ENCODE results near the gene ATG5.

The ATG5 gene

DNA sequence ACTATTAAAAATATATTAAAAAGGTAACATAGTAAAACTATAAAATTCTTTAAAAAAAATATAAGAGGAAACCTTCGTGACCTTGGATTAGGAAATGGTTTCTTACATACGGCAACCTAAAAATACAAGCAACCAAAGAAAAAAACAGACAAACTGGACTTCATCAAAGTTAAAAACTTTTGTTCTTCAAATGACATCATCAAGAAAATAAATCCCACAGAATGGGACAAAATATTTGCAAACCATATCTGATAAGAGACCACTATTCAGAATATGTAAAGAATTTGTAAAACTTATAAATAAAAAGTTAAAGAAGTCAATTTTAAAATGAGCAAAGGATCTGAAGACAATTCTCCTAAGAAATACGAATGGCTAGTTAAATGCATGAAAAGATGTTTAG lies 110.0 kb downstream of the ATG5 start:
- no peak for DNase-seq

DNA sequence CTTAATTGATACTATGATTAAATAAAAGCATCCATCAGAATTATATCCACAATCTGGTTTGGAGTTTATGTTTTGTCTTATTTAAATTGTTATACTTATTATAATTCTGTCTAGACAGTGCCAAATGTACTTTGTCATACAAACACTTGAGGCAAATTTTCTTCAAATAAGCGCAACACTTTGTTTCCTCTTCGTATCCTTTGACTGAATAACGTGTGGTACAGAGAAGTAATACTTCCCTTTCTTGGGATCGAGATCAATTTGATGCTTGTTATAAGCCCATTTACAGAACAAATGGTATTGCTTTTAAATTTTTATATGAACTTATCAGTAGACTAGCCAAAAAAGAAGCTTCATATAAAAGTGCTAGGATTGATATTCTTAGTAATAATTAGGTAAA lies 111.0 kb downstream of the ATG5 start:
- no peak for DNase-seq

DNA sequence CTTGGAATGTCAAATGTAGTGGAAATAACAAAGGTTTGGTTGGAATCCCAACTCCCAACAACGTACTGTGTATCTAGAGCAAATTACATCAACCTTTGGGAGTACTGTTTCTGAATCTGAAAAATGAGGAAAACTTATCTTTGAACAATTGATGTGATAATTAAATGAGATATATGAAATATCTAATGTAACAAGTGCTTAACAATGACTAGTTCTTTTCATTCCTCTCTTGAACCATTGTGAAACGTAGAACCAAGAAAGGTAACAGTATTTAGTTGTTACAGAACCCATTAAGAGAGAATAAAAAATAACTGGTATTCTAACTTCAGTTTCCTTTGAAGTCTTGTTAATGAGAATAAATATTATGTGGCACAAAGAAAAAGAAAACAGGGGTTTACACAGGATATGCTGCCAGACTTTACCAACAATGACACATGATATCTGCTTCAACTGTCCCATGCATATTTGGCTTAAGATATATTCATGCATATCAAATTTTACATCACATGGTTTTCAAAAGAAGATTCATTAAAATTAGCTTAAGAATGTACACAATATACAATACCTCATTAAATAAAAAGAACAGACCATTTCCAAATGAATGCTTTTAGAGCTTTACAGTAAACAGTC lies 111.8 kb downstream of the ATG5 start:
- DNase-seq: no peak

GRCh38 chr6:106212576-106212975 lies 113.0 kb downstream of the ATG5 start:
- DNase-seq: no peak

GRCh38 chr6:106206905-106207304 lies 118.7 kb downstream of the ATG5 start:
- DNase-seq: no peak

- DNase-seq: no peak
Observed at GRCh38 chr6:106204961-106205360, 120.6 kb downstream of the ATG5 start.

DNA sequence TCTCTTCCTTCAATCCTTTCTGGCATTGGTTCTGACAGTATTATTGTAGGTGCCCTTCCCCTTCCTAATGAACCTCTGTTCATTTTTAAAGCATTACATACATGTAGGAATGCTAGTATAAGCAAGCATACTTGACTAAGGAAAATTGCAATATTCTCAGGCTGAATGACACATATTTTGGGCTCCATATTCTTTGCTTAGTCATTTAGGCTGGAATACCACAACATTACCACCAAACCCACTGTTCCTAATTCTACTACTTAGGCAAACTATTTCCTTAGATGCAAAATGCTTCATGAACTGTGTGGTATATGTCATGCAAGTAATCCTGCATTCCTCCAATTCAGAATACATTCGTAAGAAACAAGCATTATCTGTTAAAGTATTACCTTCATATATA lies 125.6 kb downstream of the ATG5 start:
- DNase-seq: no peak

- DNase-seq: no peak
Observed at GRCh38 chr6:106199331-106199730, 126.2 kb downstream of the ATG5 start.

DNA sequence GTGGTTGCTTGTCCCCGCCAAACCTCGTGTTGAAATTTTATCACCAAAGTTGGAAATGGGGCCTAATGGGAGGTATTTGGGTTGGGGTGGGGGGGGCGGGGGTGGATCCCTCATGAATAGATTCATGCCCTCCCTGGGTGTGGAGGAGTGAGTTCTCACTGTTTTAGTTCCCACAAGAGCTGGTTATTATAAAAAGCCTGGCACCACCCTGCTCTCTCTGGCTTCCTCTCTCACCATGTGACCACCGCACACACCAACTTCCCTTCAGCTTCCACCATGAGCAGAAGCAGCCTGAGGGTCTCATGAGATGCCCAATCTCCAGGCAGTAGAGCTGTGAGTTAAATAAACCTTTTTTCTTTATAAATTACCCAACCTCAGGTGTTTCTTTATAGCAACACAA lies 128.1 kb downstream of the ATG5 start:
- DNase-seq: no peak

DNA sequence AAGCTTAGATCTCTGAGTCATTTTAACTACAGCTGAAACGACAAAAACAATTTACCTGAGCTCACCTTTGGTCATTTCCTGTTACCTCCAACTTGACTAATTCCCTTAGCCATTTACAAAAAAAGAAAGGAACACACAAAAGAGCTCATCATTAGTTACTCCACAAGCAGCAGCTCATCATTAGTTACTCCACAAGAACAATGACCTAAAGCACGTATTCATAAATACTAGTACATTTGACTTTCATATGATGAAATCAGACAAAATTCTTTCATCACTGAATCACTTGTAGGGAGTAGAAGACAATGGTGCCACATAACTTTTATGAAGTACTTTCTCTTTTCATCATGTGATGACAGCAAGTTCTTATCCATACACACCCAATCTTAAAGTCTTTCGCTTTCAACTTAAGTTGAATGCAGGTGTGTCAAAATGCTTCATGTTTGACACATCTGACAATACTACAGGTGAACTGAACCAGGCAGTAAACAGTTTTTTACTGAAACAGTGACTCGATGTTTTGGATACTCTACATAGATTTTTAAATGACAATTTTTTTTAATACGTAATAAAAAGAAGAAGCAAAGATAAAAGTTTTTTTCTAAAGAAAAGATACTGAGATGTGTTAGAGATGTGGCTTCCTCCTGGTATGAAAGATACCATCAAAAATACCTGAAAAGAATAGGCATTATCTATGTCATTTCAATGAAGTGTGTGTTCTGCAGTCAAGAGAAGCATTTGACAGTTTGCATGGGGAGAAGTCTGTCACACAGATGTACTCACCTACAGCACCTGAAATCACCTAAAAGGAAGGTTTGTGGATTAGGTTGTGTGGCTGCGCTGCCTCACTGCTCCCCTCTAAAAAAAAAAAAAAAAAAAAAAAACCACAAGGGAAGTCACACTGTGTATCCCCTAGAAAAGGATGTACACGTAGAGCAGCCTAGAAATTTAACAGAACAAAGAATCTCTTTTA lies 130.3 kb downstream of the ATG5 start:
- DNase-seq: no peak

GRCh38 chr6:106192824-106193223 lies 132.7 kb downstream of the ATG5 start:
- DNase-seq: no peak

- DNase-seq: no peak
Observed at GRCh38 chr6:106188104-106188794, 137.3 kb downstream of the ATG5 start.

- DNase-seq: no peak
Observed at GRCh38 chr6:106187424-106187982, 138.1 kb downstream of the ATG5 start.

- DNase-seq: no peak
Observed at GRCh38 chr6:106186714-106187113, 138.8 kb downstream of the ATG5 start.

DNA sequence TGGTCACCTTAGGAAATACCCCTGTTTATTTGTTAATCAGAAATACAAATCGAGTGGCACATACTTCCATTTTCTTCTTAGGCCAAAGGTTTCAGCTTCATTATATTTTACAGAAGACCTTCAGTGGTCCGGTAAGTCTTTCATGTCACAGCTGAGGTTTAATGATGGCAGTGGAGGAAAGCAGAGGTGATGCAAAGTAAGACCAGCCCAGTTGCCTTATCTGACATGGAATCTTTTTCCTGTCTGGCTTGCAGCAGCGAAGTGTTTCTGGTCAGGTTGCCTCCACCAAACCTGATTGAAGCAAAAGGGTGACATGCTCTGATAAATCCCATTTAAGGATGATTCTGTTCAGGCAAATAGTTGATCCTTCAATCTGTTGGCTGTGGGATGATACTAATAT lies 139.4 kb downstream of the ATG5 start:
- no peak for DNase-seq

- DNase-seq: no peak
Observed at GRCh38 chr6:106185615-106186014, 139.9 kb downstream of the ATG5 start.

DNA sequence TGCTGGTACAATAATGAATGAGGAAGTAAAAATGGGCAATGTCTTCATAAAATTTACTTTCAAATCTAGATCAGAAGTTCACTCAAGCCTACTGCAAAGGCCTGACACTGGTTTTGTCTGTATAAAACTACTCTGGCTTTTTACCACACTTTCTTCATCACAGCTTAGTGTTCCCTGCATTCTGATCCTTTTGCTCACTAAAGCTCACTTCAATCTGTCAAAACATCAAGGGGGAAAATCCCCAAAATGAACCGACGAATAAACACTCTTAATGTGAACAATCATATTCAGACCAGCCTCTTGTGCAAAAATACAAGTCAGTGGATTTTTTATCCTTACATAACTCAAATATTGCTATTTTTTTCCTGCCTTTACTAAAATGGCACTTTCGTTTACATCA lies 140.9 kb downstream of the ATG5 start:
- no peak for DNase-seq

DNA sequence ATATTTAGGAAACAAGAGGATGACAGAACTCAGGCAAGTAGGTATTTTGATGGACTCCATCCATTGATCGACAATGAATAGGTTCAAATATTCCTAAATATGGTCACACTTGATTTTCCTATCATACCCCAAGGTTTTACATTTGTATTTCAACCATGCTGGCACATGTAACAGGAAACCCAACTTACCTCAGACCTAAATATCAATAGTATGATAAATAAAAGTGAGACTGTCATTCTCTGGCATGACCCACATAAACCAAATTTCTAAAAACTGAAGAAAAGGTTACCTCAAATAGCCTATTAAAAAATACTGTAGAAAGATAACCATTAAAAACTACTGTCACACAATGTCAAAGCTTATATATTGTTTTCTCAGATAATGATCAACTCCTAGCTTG lies 142.1 kb downstream of the ATG5 start:
- no peak for DNase-seq

GRCh38 chr6:106182455-106182854 lies 143.1 kb downstream of the ATG5 start:
- no peak for DNase-seq

- no peak for DNase-seq
Observed at GRCh38 chr6:106181664-106182418, 143.7 kb downstream of the ATG5 start.

- DNase-seq: no peak
Observed at GRCh38 chr6:106180208-106180607, 145.4 kb downstream of the ATG5 start.

- no peak for DNase-seq
Observed at GRCh38 chr6:106178900-106179299, 146.7 kb downstream of the ATG5 start.

DNA sequence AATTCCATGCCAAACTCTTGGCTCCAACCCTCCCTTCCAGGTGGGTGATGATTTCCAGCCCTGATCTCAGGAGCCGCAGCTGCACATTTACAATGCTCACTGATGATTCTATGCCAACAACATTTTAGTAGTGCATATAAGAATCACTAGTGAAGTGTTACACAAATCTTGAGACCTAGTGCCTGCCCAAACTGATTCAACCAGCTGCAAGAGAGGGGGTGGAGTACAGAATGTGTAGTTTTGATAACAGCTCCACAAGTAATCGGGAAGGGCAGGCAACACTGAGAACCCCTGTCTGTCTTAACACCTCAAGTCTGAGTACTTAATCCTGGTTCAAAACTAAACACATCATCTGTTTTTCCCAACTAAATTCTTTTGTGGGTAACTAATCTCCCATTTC lies 147.8 kb downstream of the ATG5 start:
- no peak for DNase-seq

Measured in NCI-H187 (cell line).